Activated gamma-delta T cell (primary cell): ENCODE results near the gene LIMS2.

Source experiments
- DNase-seq: peaks from one replicate; lab custom pipeline; 2025; lab: John Stamatoyannopoulos, UW
- total RNA-seq, 2 donors: gene quantifications; one replicate each; lab custom pipeline; 2026; lab: John Stamatoyannopoulos, UW

The LIMS2 gene
- total RNA-seq: 1.4 to 2.3 reads per million in 2 donors

DNA sequence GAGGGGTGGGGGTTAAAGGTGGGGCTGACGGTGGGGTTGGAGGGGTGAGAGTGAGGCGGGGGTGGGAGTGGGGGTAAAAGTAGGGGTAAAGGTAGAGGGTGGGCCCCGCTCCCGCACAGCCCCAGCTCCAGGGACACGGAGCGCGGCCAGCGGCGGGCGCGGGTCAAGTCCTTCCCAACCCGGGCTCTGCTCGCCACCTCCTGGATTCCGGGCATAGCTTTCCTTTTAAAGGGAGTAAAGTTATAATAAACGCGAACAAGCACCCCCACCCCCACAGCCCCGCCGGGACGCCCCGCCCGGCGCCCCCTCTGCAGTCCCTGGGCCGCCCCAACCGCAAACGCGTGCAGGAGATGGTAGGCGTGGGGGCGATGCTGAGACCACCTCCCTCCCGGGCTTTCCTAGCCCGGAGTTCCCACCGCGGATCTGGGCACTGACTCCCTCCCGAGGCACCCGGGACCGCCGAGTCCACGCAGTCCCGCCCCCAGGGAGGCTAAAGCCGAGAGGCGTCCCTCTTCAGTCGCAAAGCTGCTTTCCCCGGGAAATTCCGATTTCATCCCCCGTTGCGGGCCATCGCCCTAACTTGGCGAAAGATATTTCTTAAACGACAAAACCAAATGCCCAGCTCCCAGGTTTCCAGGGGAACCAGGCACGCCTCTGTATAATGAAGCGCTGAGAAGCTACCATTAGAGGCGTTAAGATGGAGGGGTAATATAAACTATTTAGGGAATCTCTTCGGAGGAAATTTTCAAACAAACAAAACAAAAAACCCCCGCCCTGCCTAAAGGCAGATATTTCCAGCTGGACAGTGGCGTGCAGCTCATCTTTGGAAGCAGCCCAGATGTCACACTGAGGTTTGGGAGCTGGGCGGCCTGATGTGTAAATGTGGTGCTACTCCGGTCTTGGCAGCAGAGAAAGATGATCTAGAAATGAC lies at the start of gene LIMS2:
Gene LIMS2 (minus strand): TSS at position 200 of the 931 bp plus-strand sequence. CDS start 506 bp downstream, outside the sequence.
- no peak for DNase-seq

DNA sequence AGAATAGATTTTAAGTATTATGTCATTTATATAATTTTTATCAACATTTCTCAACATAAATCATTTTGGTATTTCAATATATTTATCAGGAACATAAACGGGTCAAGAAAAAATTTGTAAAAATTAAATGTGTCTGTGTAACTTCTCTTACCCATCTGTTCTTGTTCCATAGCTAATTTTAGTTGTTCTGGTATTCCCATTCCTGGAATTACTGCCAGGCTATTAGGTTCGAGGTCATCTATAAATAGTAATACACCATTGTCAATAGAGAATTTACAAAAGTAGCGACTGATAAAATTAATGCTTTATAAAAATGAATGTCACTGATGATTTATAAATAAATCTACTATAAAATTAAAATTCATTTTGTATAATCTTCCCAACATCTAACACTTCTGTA lies 47.5 kb upstream of the LIMS2 start:
- no peak for DNase-seq

DNA sequence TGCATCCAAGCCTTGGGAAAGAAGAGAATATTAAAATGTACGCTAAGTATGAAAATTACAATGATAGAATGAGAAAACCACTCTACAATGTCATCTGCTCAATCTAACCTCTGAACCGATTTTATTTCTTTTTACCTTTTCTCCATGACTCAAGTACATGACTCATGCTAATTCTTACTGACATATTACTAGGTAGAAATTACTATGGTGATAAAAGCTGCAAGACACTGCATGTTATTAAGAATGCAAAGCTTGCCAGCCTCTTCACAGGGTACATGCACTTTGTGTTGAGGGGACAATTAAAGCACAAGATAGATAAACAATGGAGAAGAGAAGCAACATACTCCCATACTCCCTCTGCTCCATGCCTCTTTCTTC lies 46.6 kb upstream of the LIMS2 start:
- DNase-seq: no peak

DNA sequence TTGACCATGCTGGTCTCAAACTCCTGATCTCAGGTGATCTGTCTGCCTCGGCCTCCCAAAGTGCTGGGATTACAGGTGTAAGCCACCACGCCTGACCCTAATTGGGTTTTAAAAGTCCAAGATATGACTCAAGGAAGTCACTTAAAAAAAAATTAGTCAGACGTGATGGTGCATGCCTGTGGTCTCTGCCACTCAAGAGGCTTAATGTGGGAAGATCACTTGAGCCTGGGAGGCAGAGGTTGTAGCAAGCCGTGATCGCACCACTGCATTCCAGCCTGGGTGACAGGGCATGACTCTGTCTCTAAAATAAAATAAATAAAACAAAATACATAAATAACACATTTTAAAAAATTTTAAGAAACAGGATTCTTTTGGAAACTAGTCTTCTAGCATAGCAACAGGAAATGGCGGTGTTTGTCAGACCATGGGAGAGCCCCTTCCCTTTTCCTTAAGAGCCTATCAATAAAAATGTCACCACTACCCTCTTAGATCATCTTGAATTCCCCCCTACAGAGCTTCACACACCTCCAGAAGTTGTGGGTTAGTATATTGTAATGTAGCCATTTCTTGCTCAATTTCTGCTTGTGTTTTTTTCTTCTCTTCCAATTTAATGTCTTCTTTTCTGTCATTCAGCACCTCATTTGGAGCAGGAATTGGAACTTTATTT lies 46.1 kb upstream of the LIMS2 start:
- DNase-seq: no peak

- DNase-seq: no peak
These were observed 44.2 kb upstream of the LIMS2 start for GRCh38 chr2:127719301-127720218.

DNA sequence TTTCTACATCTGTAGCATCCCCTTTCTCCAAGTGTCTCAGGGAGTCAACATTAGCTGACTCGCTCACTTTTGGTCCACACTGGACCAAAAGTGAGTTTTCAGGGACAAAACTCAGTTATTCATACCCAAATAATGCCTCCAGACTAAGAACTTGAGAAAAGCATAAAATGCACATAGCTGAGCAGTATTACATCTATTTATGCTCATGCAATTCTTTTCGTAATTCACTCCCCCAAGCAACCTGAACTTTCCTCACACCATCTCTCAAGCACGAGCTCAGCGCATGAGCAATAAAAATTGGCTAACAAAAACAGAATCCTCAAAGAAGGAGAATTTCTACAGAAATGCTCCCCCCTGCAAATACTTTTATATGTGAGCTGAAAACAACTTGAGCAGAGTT lies 42.9 kb upstream of the LIMS2 start:
- no peak for DNase-seq

DNA sequence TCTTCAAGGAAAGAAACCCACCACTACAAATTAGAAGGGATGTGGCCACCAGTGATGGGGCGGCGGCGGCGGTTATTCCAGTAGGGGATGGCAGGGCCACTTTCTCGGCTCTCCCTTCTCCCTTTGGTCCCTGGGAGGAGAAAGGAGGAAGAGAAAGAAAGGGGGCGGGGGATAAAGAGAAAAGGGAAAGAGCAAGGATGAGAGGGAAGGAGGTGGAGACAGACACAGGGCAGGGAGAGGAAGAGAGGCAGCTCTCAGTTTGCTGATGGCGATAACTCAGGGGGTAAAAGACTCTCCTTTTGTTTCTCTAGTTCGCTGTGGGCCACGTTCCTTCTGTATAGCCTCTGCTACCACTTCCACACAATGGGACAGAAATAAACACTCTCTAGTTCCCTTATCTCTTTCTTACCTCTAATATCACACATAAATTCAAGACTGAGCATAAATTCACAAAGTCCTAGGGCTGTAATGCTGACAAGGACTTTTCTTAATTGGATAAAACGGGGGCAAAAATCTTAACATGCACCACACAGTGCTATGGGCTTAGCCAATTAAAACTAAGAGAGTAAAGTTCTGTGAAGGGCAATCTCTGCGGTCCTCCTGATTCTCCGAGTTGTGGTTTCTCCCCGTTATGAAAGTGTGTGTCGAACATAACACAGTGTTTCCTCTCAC lies 40.6 kb upstream of the LIMS2 start:
- DNase-seq: no peak

DNA sequence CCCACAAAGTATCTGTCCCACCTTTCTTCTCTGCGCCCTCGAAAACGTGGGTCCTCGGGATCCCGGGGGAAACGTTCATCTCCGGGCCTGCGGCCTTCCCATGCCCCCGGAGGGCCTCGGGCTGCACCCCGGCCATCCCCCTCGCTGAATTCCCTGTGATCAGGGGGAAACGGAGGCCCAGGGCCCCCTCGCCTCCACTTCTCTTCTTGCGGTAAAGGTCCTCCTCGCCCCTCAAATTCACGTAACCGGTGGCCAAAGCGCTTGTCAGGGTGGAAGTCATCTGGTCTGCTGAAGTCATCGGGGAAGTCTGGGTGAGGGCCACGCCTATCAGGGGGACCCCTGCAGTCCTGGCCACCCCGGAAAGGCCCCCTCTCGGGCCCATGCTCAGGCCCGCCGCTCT lies 38.2 kb upstream of the LIMS2 start:
- DNase-seq: no peak

DNA sequence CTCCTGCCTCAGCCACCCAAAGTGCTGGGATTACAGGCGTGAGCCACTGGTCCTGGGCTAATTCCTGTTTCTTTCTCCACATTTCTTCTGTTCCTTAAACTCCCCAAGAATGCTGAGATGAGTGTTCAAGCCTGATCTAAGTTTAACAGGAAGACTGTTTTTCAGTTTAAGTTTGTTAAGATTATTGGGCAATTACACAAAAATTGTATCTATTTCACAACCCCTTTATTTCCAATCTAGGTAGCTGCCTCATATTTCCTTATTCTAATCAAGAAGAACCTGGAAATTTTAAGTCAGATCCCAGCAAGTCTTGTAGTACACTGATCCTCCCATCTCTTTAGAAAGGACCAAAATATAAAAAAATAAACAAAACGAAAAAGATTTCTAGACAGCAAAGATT lies 37.7 kb upstream of the LIMS2 start:
- DNase-seq: no peak

- DNase-seq: no peak
These were observed 34.0 kb upstream of the LIMS2 start for GRCh38 chr2:127709336-127709735.

GRCh38 chr2:127707890-127708648 lies 32.7 kb upstream of the LIMS2 start:
- DNase-seq: no peak

DNA sequence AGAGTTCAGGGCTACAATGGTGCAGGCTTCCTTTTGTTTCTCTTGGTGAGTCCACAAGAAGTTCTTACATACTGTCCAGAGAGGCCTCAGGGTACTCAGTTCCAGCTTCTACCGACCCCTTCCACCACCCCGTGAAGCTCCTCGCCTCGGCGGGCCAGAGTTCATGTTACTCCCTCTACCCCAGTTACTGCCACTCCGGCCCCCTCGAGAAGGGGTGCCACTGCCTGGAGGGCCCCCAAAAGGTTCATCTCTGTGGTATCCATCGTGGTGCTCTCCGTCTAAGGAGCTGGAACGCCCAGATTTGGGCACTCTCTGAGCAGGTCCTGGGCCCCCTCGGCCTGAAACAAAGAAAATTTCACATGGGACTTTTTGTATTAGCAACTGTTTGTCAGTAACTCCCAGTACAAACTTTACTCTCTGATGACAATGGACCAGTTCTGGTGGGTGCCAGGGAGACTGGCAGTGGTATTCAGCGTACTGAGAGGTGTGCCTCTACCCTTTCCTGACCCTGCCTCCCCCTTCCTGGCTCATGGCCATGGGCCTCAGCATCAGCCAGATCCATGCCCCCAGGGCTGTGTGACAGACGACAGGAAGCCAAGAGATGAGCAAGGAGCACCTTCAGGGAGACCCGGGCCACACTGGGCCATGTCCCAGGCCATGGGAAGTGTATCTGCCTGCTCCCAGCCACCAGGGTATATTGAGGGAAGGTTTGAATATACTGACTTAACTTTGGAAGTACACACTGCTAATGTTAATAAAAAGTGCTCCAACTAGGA lies 31.1 kb upstream of the LIMS2 start:
- DNase-seq: no peak

- DNase-seq: no peak
These were observed 30.2 kb upstream of the LIMS2 start for GRCh38 chr2:127705391-127706065.

DNA sequence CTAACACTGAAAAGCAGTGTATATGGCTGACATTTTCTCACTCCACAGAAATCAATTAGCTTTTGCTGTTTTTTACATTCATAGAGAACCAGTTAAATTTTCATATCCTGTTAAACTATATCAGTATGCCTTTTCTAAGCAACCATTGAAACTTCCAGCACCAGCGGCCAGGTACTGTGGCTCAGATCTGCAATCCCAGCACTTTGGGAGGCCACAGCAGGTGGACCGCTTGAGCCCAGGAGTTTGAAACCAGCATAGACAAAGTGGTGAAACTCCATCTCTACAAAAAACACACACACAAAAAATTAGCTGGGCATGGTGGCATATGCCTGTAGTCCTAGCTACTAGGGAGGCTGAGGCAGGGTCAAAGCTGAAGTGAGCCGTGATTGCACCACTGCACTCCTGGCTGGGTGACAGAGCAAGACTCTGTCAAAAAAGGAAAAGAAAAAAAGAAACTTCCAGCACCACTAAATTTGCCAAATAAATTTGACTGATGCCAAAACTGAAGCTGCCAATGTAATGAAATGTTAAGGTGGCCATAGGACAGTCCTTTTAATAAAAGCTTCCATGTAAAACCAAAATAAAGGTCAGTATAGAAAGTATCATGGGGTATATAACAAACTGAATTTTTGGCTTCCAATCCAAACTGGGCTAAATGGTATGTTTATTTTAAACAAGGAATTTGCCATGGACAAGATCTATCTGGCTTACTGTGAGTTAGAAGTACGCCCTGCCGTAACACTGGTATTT lies 29.5 kb upstream of the LIMS2 start:
- DNase-seq: no peak

DNA sequence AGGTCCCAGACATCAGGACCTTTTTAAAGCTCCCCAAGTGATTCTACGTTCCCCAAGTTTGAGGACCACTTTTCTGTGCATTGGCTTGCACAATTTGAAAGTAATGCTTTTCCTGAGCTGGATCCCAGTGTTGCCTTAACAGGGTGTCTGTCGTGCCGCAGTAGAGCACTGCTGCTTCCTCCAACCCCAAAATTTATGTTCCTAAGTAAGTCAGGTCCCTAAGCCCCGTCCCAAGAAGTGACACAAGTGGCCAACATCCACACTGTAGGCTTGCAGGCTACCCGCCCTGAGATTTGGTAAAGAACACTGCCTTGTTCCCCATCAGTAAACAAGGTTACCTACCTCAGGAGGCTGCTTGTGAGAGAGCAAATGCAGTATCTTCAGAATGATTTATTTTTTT lies 28.0 kb upstream of the LIMS2 start:
- DNase-seq: no peak

DNA sequence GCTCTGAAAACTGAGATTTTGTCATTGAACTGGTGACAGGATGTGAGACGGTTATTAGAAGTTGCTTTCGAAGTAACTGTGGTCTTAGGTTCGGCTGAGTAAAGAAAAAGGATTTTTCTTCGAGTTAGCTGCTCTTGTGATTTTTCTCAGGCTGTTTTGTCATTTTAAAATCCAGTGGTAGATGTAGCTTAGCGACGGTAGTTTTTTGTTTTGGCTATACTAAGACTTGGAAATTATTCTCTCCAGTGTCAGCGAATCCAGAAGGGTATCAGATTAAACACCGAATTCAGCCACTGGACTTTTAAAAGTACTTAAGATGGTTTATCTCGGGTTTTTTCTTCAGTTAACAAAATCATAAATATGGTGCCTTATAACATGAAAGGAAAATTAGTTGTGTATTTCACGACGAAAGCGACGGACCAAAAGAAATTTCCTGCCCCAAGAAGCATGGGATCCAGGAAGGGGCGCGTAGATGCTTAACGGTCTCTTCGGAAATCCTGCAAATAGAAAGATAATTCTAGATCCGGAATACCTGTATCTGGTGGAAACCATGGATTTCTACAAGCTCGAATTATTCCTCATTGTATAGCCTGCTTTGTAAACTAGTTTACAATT lies 27.2 kb upstream of the LIMS2 start:
- no peak for DNase-seq

GRCh38 chr2:127701651-127702394 lies 26.5 kb upstream of the LIMS2 start:
- DNase-seq: peak; percentile 72
